SK-N-SH (cell line): ENCODE results near the gene SLC2A13. TPM values are rescaled to one million over a fixed set of nuclear protein-coding genes. Genes with fewer than 3 reads are reported as not detected.

Experiments used
- CTCF ChIA-PET: fragments of 300-600, 350-600 bp; formaldehyde crosslinking; extraction: SDS; loops from one replicate; lab custom pipeline; 2021; lab: Yijun Ruan, JAX
- POLR2A ChIA-PET: fragments of 350-600 bp; sonication (Branson Sonifier 250); formaldehyde crosslinking; extraction: SDS; loops from one replicate; lab custom pipeline; 2020; ENCODE audit warnings: antibody characterized with exemption, inconsistent platforms; lab: Yijun Ruan, JAX
- DNase-seq: peaks from one replicate; pipeline ENCODE4 v3.0.0; 2012
- H2AFZ ChIP-seq: fragments of 200-600 bp; sonication (generic); 2 replicates; pipeline ENCODE4 v1.8.1; 2016; ENCODE audit warnings: antibody characterized with exemption, mild to moderate bottlenecking, low read depth
- H3F3A ChIP-seq: fragments of 200-600 bp; sonication (generic); replicated peaks from 2 replicates; pipeline ENCODE3; 2016; ENCODE audit warnings: antibody characterized with exemption, mild to moderate bottlenecking; ENCODE audit not compliant: insufficient read depth
- H3K27ac ChIP-seq, 2 experiments: fragments of 200-500 bp in 1 of 2; fragments of 200-600 bp in 1 of 2; sonication (Bioruptor generic) in 1 of 2; sonication (generic), shearing (Covaris generic) in 1 of 2; 2 replicates each; pipeline versions ENCODE4 v1.5.1 to v1.6.1; 2014 to 2016; ENCODE audit warnings: low read depth in 2 of 2, inconsistent platforms in 1 of 2, low read length in 1 of 2, mild to moderate bottlenecking in 1 of 2, mixed read lengths in 1 of 2
- H3K27me3 ChIP-seq: fragments of 200-600 bp; sonication (generic), shearing (Covaris generic); 2 replicates; pipeline ENCODE4 v1.6.1; 2016; ENCODE audit warnings: mixed run types; ENCODE audit not compliant: insufficient read depth
- H3K36me3 ChIP-seq, 2 experiments: fragments of 200-500 bp in 1 of 2; fragments of 200-600 bp in 1 of 2; sonication (Bioruptor generic) in 1 of 2; sonication (generic) in 1 of 2; replicated peaks in 1 of 2; 2 replicates each; pipeline versions ENCODE3 to v1.5.1; 2014 to 2016; ENCODE audit warnings: low read length in 1 of 2, mild to moderate bottlenecking in 1 of 2; ENCODE audit not compliant: insufficient read depth in 2 of 2, control insufficient read depth in 1 of 2
- H3K4me1 ChIP-seq, 2 experiments: fragments of 200-500 bp in 1 of 2; fragments of 200-600 bp in 1 of 2; sonication (Bioruptor generic) in 1 of 2; sonication (generic), shearing (Covaris generic) in 1 of 2; 2 replicates each; pipeline versions ENCODE4 v1.5.1 to v1.6.1; 2014 to 2016; ENCODE audit warnings: low read depth in 1 of 2, low read length in 1 of 2, mixed run types in 1 of 2; ENCODE audit not compliant: insufficient read depth in 2 of 2, control insufficient read depth in 1 of 2
- H3K4me2 ChIP-seq: fragments of 200-600 bp; sonication (generic), shearing (Covaris generic); 2 replicates; pipeline ENCODE4 v1.6.1; 2017; ENCODE audit warnings: mixed run types
- H3K4me3 ChIP-seq, 2 experiments: fragments of 200-500 bp in 1 of 2; fragments of 200-600 bp in 1 of 2; sonication (Bioruptor generic) in 1 of 2; sonication (generic), shearing (Covaris generic) in 1 of 2; 2 replicates each; pipeline versions ENCODE4 v1.5.1 to v1.8.1; 2014 to 2016; ENCODE audit warnings: low read depth in 2 of 2, inconsistent platforms in 1 of 2, low read length in 1 of 2, mild to moderate bottlenecking in 1 of 2, mixed read lengths in 1 of 2, moderate library complexity in 1 of 2
- H3K79me2 ChIP-seq: fragments of 200-600 bp; sonication (generic); 2 replicates; pipeline ENCODE4 v1.8.1; 2017; ENCODE audit warnings: mild to moderate bottlenecking; ENCODE audit not compliant: insufficient read depth
- H3K9ac ChIP-seq: fragments of 200-600 bp; sonication (generic); 2 replicates; pipeline ENCODE4 v1.6.1; 2017; ENCODE audit warnings: mixed run types
- H3K9me2 ChIP-seq: fragments of 200-600 bp; sonication (generic); 2 replicates; pipeline ENCODE4 v1.6.1; 2017; ENCODE audit warnings: mixed run types
- H3K9me3 ChIP-seq: fragments of 200-600 bp; sonication (generic); 2 replicates; pipeline ENCODE4 v1.6.1; 2017; ENCODE audit warnings: mixed run types, mild to moderate bottlenecking, moderate library complexity
- H4K20me1 ChIP-seq: fragments of 200-600 bp; sonication (generic); 2 replicates; pipeline ENCODE4 v1.6.1; 2017; ENCODE audit warnings: mild to moderate bottlenecking, mixed run types; ENCODE audit not compliant: insufficient read depth
- EP300 ChIP-seq, 2 experiments: IDR thresholded peaks; 2 replicates each; pipeline versions ENCODE4 v1.4.0 to v1.6.1; 2012; ENCODE audit warnings: borderline replicate concordance in 1 of 2, low read depth in 1 of 2, low read length in 1 of 2
- FOSL2 ChIP-seq: IDR thresholded peaks from 2 replicates; pipeline ENCODE4 v1.4.0; 2012; ENCODE audit warnings: low read depth, mild to moderate bottlenecking, moderate library complexity, borderline replicate concordance
- FOXJ3 ChIP-seq: sonication (generic); formaldehyde crosslinking; IDR thresholded peaks from 2 replicates; pipeline ENCODE4 v1.5.1; 2020; ENCODE audit warnings: mild to moderate bottlenecking, missing genetic modification reagents
- GABPA ChIP-seq: IDR thresholded peaks from 2 replicates; pipeline ENCODE4 v1.4.0; 2012; ENCODE audit warnings: low read depth, mild to moderate bottlenecking
- RAD21 ChIP-seq: IDR thresholded peaks from 2 replicates; pipeline ENCODE4 v1.6.1; 2012; ENCODE audit warnings: mild to moderate bottlenecking, low read length
- REST ChIP-seq: IDR thresholded peaks from 2 replicates; pipeline ENCODE4 v1.6.1; 2012; ENCODE audit warnings: mild to moderate bottlenecking, low read depth, low read length, moderate library complexity
- TAF1 ChIP-seq: IDR thresholded peaks from 2 replicates; pipeline ENCODE4 v1.6.1; 2012; ENCODE audit warnings: low read depth, mild to moderate bottlenecking, low read length, moderate library complexity, borderline replicate concordance
- USF2 ChIP-seq: fragments of 150-350 bp; IDR thresholded peaks from 2 replicates; pipeline ENCODE4 v1.6.1; 2017; ENCODE audit warnings: antibody characterized with exemption, low read length, low read depth, borderline replicate concordance
- WGBS: methylation state at CpG from one replicate; pipeline ENCODE4 v1.1.6; 2017; ENCODE audit warnings: low lambda C conversion rate; 5-methylcytosine and 5-hydroxymethylcytosine counted together
- polyA plus RNA-seq, 3 experiments: library from polyadenylated mRNA; depleted of rRNA; stranded (reverse); fragments of >200 nt; gene quantifications; 2 replicates each; pipeline ENCODE4 v1.2.3, GENCODE V29; 2012
- TF ChIP-seq, protein P1 (sequence below): IDR thresholded peaks from 2 replicates; pipeline ENCODE4 v1.4.0; 2012; ENCODE audit warnings: low read depth, borderline replicate concordance
- TF ChIP-seq, protein P2 (sequence below): fragments of 200-600 bp; sonication (generic); IDR thresholded peaks from 2 replicates; pipeline ENCODE4 v1.6.1; 2017; ENCODE audit warnings: antibody characterized with exemption, mild to moderate bottlenecking, moderate library complexity

Gene SLC2A13
- polyA plus RNA-seq, 1 of the 3 experiments (the other 2 are of a cell fraction), result 0.21 TPM

GRCh38 chr12:39959031-39959430, 146.8 kb downstream of the SLC2A13 start (continued):
- TF ChIP-seq REST, result no peak
- no peak for TF ChIP-seq TAF1
- no peak for TF ChIP-seq GABPA
- TF ChIP-seq RAD21, result no peak
- no peak for TF ChIP-seq FOXJ3 (CRISPR knock-in tag)
- no peak for TF ChIP-seq FOSL2
- TF ChIP-seq, protein P1, sequence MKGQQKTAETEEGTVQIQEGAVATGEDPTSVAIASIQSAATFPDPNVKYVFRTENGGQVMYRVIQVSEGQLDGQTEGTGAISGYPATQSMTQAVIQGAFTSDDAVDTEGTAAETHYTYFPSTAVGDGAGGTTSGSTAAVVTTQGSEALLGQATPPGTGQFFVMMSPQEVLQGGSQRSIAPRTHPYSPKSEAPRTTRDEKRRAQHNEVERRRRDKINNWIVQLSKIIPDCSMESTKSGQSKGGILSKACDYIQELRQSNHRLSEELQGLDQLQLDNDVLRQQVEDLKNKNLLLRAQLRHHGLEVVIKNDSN, result no peak
- TF ChIP-seq EP300 (IDR thresholded peaks at IDR 0.05; ENCODE audit: borderline replicate concordance in 1 of 2, low read depth in 1 of 2, low read length in 1 of 2), result no peak

DNA sequence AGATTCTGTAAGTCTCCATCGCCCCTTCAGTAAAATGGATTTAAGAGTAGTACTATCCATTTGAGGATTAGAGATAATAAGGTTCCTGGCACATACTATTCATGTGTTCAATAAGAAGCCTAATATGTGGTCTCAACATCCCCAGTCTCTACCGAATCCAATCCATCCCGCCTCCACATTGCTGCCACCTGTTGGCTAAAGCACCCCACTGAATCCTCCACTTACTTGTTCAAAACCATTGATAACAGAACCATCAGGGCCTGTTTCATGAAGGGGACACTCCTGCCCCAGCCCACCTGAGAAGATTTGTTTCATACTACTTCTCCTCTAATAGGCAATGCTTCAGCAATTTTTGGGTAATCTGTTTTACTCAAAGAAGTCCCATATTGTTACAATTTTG, 147.5 kb downstream of the SLC2A13 start:
- H2AFZ ChIP-seq, result no peak overlapping the region
- H3K27ac ChIP-seq, result no peak overlapping the region
- DNase-seq, result no peak
- H3K79me2 ChIP-seq, result no peaks in the 10 kb centered on the region
- no peak overlapping the region for H3K9ac ChIP-seq
- 79% methylated on average over 3 of the region's 3 CpGs for WGBS
- H3K9me3 ChIP-seq, result no peaks in the 10 kb centered on the region
- TF ChIP-seq RAD21 (peak; percentile 18; the same call in 1 of the 2 replicates), USF2 (no peak)
- TF ChIP-seq, protein P2, sequence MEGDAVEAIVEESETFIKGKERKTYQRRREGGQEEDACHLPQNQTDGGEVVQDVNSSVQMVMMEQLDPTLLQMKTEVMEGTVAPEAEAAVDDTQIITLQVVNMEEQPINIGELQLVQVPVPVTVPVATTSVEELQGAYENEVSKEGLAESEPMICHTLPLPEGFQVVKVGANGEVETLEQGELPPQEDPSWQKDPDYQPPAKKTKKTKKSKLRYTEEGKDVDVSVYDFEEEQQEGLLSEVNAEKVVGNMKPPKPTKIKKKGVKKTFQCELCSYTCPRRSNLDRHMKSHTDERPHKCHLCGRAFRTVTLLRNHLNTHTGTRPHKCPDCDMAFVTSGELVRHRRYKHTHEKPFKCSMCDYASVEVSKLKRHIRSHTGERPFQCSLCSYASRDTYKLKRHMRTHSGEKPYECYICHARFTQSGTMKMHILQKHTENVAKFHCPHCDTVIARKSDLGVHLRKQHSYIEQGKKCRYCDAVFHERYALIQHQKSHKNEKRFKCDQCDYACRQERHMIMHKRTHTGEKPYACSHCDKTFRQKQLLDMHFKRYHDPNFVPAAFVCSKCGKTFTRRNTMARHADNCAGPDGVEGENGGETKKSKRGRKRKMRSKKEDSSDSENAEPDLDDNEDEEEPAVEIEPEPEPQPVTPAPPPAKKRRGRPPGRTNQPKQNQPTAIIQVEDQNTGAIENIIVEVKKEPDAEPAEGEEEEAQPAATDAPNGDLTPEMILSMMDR, result peak; percentile 30; the same call in 1 of the 2 replicates
- H3K4me2 ChIP-seq, result no peak overlapping the region
- H3K4me1 ChIP-seq, result no peaks in the 10 kb centered on the region
- H3K27me3 ChIP-seq, result no peaks in the 10 kb centered on the region
- H3K9me2 ChIP-seq, result no peaks in the 10 kb centered on the region
- H3F3A ChIP-seq, result no peaks in the 10 kb centered on the region
- CTCF ChIA-PET, result no interaction called here
- H3K4me3 ChIP-seq, result no peak overlapping the region
- H3K36me3 ChIP-seq, result no peaks in the 10 kb centered on the region
- POLR2A ChIA-PET, result no interaction called here
- no peaks in the 10 kb centered on the region for H4K20me1 ChIP-seq
